HEK293 (cell line): ENCODE results near the gene WDFY3.

Source experiments
- CTCF ChIA-PET: fragments of 350-600 bp; formaldehyde crosslinking; extraction: SDS; loops from one replicate; lab custom pipeline; 2021; ENCODE audit warnings: antibody characterized with exemption; lab: Yijun Ruan, JAX
- POLR2A ChIA-PET: fragments of 300-600 bp; formaldehyde crosslinking; extraction: SDS; loops from one replicate; lab custom pipeline; 2020; ENCODE audit warnings: antibody characterized with exemption, inconsistent platforms; lab: Yijun Ruan, JAX
- H3K27ac ChIP-seq: fragments of 200-500 bp; sonication (Bioruptor generic); 2 replicates; pipeline ENCODE4 v1.5.1; 2014; ENCODE audit warnings: low read depth, low read length, control low read depth, inconsistent platforms; ENCODE audit errors: extremely low read depth
- H3K36me3 ChIP-seq, 2 experiments: fragments of 200-500 bp in 1 of 2; sonication (Bioruptor generic) in 1 of 2; 1 replicate in 1 of 2; 2 replicates in 1 of 2; pipeline ENCODE4 v1.5.1; 2014 to 2017; ENCODE audit warnings: inconsistent platforms in 2 of 2, low read length in 2 of 2; ENCODE audit not compliant: control insufficient read depth in 2 of 2, insufficient read depth in 1 of 2
- H3K4me1 ChIP-seq: fragments of 200-500 bp; sonication (Bioruptor generic); 2 replicates; pipeline ENCODE4 v1.5.1; 2014; ENCODE audit warnings: mild to moderate bottlenecking, low read length, inconsistent platforms; ENCODE audit not compliant: control insufficient read depth, insufficient read depth
- H3K4me3 ChIP-seq: 2 replicates; pipeline ENCODE4 v1.5.1; 2011; ENCODE audit warnings: low read depth, mild to moderate bottlenecking, control low read depth, low read length, moderate library complexity
- H3K9me3 ChIP-seq: fragments of 200-500 bp; sonication (Bioruptor generic); 2 replicates; pipeline ENCODE4 v1.5.1; 2014; ENCODE audit warnings: low read depth, low read length, inconsistent platforms; ENCODE audit not compliant: control insufficient read depth, insufficient read depth
- BCL11A ChIP-seq: fragments of 450-650 bp; formaldehyde crosslinking; IDR thresholded peaks from 2 replicates; pipeline ENCODE4 v1.5.1; 2016; ENCODE audit warnings: low read depth, missing biosample characterization, missing genetic modification characterization
- HOXC10 ChIP-seq: sonication (generic); formaldehyde crosslinking; IDR thresholded peaks from 2 replicates; pipeline ENCODE4 v1.8.1; 2023; ENCODE audit warnings: mild to moderate bottlenecking, missing genetic modification reagents
- KLF17 ChIP-seq: fragments of 450-650 bp; formaldehyde crosslinking; IDR thresholded peaks from 2 replicates; pipeline ENCODE4 v1.5.1; 2016; ENCODE audit warnings: missing biosample characterization, missing genetic modification characterization
- OSR2 ChIP-seq: fragments of 450-650 bp; formaldehyde crosslinking; IDR thresholded peaks from 2 replicates; pipeline ENCODE4 v1.5.1; 2016; ENCODE audit warnings: missing biosample characterization, missing genetic modification characterization
- SETDB1 ChIP-seq: IDR thresholded peaks from one replicate; pipeline ENCODE4 v1.6.1; 2017; ENCODE audit warnings: mild to moderate bottlenecking, low read length, moderate library complexity, mixed read lengths; ENCODE audit not compliant: insufficient read length
- ZBTB48 ChIP-seq: fragments of 450-650 bp; formaldehyde crosslinking; IDR thresholded peaks from 2 replicates; pipeline ENCODE4 v1.5.1; 2016; ENCODE audit warnings: missing biosample characterization, missing genetic modification characterization
- ZFP3 ChIP-seq: fragments of 450-650 bp; formaldehyde crosslinking; IDR thresholded peaks from 2 replicates; pipeline ENCODE4 v1.5.1; 2016; ENCODE audit warnings: low read depth, missing biosample characterization, missing genetic modification characterization
- ZFP69B ChIP-seq: fragments of 450-650 bp; formaldehyde crosslinking; IDR thresholded peaks from 2 replicates; pipeline ENCODE4 v1.5.1; 2016; ENCODE audit warnings: missing biosample characterization, missing genetic modification characterization
- ZIC2 ChIP-seq: fragments of 450-650 bp; formaldehyde crosslinking; IDR thresholded peaks from 2 replicates; pipeline ENCODE4 v1.5.1; 2016; ENCODE audit warnings: missing biosample characterization, missing genetic modification characterization
- ZNF133 ChIP-seq: fragments of 450-650 bp; formaldehyde crosslinking; IDR thresholded peaks from 2 replicates; pipeline ENCODE4 v1.5.1; 2016; ENCODE audit warnings: missing biosample characterization, missing genetic modification characterization
- ZNF16 ChIP-seq: fragments of 450-650 bp; formaldehyde crosslinking; IDR thresholded peaks from 2 replicates; pipeline ENCODE4 v1.5.1; 2016; ENCODE audit warnings: low read depth, missing biosample characterization, missing genetic modification characterization
- ZNF239 ChIP-seq: fragments of 450-650 bp; formaldehyde crosslinking; IDR thresholded peaks from 2 replicates; pipeline ENCODE4 v1.5.1; 2016; ENCODE audit warnings: missing biosample characterization, missing genetic modification characterization
- ZNF248 ChIP-seq: fragments of 450-650 bp; formaldehyde crosslinking; IDR thresholded peaks from 2 replicates; pipeline ENCODE4 v1.5.1; 2017; ENCODE audit warnings: missing biosample characterization, missing genetic modification characterization
- ZNF26 ChIP-seq: fragments of 450-650 bp; formaldehyde crosslinking; IDR thresholded peaks from 2 replicates; pipeline ENCODE4 v1.5.1; 2016; ENCODE audit warnings: missing biosample characterization, missing genetic modification characterization
- ZNF324 ChIP-seq: fragments of 450-650 bp; formaldehyde crosslinking; IDR thresholded peaks from 2 replicates; pipeline ENCODE4 v1.5.1; 2016; ENCODE audit warnings: missing biosample characterization, missing genetic modification characterization
- ZNF341 ChIP-seq: fragments of 450-650 bp; formaldehyde crosslinking; IDR thresholded peaks from 2 replicates; pipeline ENCODE4; 2016; ENCODE audit warnings: low read depth, missing biosample characterization, missing genetic modification characterization
- ZNF510 ChIP-seq: fragments of 450-650 bp; formaldehyde crosslinking; IDR thresholded peaks from 2 replicates; pipeline ENCODE4 v1.5.1; 2018; ENCODE audit warnings: mild to moderate bottlenecking, missing genetic modification characterization, missing biosample characterization; ENCODE audit not compliant: insufficient replicate concordance
- ZNF513 ChIP-seq: fragments of 450-650 bp; IDR thresholded peaks from 2 replicates; pipeline ENCODE4 v1.5.1; 2018; ENCODE audit warnings: missing biosample characterization, missing genetic modification characterization
- ZNF544 ChIP-seq: fragments of 450-650 bp; formaldehyde crosslinking; IDR thresholded peaks from 2 replicates; pipeline ENCODE4 v1.5.0; 2017; ENCODE audit warnings: missing biosample characterization, missing genetic modification characterization
- ZNF561 ChIP-seq: fragments of 450-650 bp; IDR thresholded peaks from 2 replicates; pipeline ENCODE4 v1.5.1; 2018; ENCODE audit warnings: missing biosample characterization, missing genetic modification characterization, borderline replicate concordance
- ZNF580 ChIP-seq: fragments of 450-650 bp; formaldehyde crosslinking; IDR thresholded peaks from 2 replicates; pipeline ENCODE4 v1.5.1; 2016; ENCODE audit warnings: missing biosample characterization, missing genetic modification characterization
- ZNF585B ChIP-seq: fragments of 450-650 bp; formaldehyde crosslinking; IDR thresholded peaks from 2 replicates; pipeline ENCODE4 v1.5.1; 2016; ENCODE audit warnings: missing biosample characterization, missing genetic modification characterization
- ZNF660 ChIP-seq: fragments of 450-650 bp; IDR thresholded peaks from 2 replicates; pipeline ENCODE4 v1.5.1; 2018; ENCODE audit warnings: missing biosample characterization, mild to moderate bottlenecking, missing genetic modification characterization
- ZNF670 ChIP-seq: fragments of 450-650 bp; formaldehyde crosslinking; IDR thresholded peaks from 2 replicates; pipeline ENCODE4 v1.5.1; 2016; ENCODE audit warnings: missing biosample characterization, missing genetic modification characterization, low read depth
- ZNF747 ChIP-seq: fragments of 450-650 bp; formaldehyde crosslinking; IDR thresholded peaks from 2 replicates; pipeline ENCODE4 v1.5.1; 2016; ENCODE audit warnings: missing biosample characterization, missing genetic modification characterization
- ZNF768 ChIP-seq: fragments of 450-650 bp; formaldehyde crosslinking; IDR thresholded peaks from 2 replicates; pipeline ENCODE4 v1.5.1; 2018; ENCODE audit warnings: missing biosample characterization, mild to moderate bottlenecking, missing genetic modification characterization
- ZNF791 ChIP-seq: fragments of 450-650 bp; formaldehyde crosslinking; IDR thresholded peaks from 2 replicates; pipeline ENCODE4 v1.5.1; 2016; ENCODE audit warnings: missing biosample characterization, missing genetic modification characterization
- ZNF792 ChIP-seq: fragments of 450-650 bp; formaldehyde crosslinking; IDR thresholded peaks from 2 replicates; pipeline ENCODE4 v1.5.1; 2016; ENCODE audit warnings: missing biosample characterization, missing genetic modification characterization
- ZNF843 ChIP-seq: fragments of 450-650 bp; formaldehyde crosslinking; IDR thresholded peaks from 2 replicates; pipeline ENCODE4 v1.5.1; 2016; ENCODE audit warnings: missing biosample characterization, missing genetic modification characterization
- ZXDB ChIP-seq: fragments of 450-650 bp; formaldehyde crosslinking; IDR thresholded peaks from 2 replicates; pipeline ENCODE4 v1.5.1; 2016; ENCODE audit warnings: missing biosample characterization, missing genetic modification characterization

WDFY3 gene

GRCh38 chr4:84939113-84939512, 27.4 kb downstream of the WDFY3 start:
- ChIA-PET CTCF (no interaction called here), POLR2A (no interaction called here)
- Histone ChIP-seq H3K4me3 (no peak overlapping the region), H3K27ac (no peak overlapping the region), H3K36me3 (peaks cover 0 to 3% of the 10 kb centered on the region in 2 experiments; a peak in 1 of 3 replicates), H3K4me1 (no peaks in the 10 kb centered on the region), H3K9me3 (no peaks in the 10 kb centered on the region)
- no peak for TF ChIP-seq ZNF324 (tag by site-specific recombination)
- no peak for TF ChIP-seq ZNF791 (tag by site-specific recombination)
- no peak for TF ChIP-seq BCL11A
- no peak for TF ChIP-seq ZNF768
- TF ChIP-seq HOXC10 (CRISPR knock-in tag) = no peak
- TF ChIP-seq ZNF248 (tag by site-specific recombination) = no peak
- TF ChIP-seq ZBTB48 (tag by site-specific recombination) = no peak
- TF ChIP-seq ZNF561 (tag by site-specific recombination) = no peak
- TF ChIP-seq ZNF510 (tag by site-specific recombination) = no peak
- TF ChIP-seq ZNF544 (tag by site-specific recombination) = no peak
- no peak for TF ChIP-seq ZXDB (tag by site-specific recombination)
- no peak for TF ChIP-seq ZNF585B
- TF ChIP-seq ZNF747 (tag by site-specific recombination) = no peak
- no peak for TF ChIP-seq ZNF843 (tag by site-specific recombination)
- no peak for TF ChIP-seq SETDB1
- TF ChIP-seq KLF17 (tag by site-specific recombination) = no peak

- ChIA-PET CTCF (no interaction called here), POLR2A (no interaction called here)
- H3K4me1 ChIP-seq = no peaks in the 10 kb centered on the region
- H3K9me3 ChIP-seq = no peaks in the 10 kb centered on the region
- H3K4me3 ChIP-seq = no peak overlapping the region
- H3K36me3 ChIP-seq = peaks cover 0 to 3% of the 10 kb centered on the region in 2 experiments; a peak in 1 of 3 replicates
- TF ChIP-seq ZNF580 (tag by site-specific recombination) (no peak), ZNF513 (tag by site-specific recombination) (no peak), ZNF133 (tag by site-specific recombination) (no peak), ZNF660 (tag by site-specific recombination) (no peak), ZNF239 (no peak)
- TF ChIP-seq, all 188 proteins: peak for 0
- no peak overlapping the region for H3K27ac ChIP-seq
These were observed 28.2 kb downstream of the WDFY3 start for GRCh38 chr4:84938316-84938715.

GRCh38 chr4:84937381-84937977, 29.0 kb downstream of the WDFY3 start:
- Histone ChIP-seq H3K27ac (no peak overlapping the region), H3K4me3 (no peak overlapping the region), H3K9me3 (no peaks in the 10 kb centered on the region), H3K36me3 (no peaks in the 10 kb centered on the region), H3K4me1 (no peaks in the 10 kb centered on the region)
- POLR2A ChIA-PET = no interaction called here
- CTCF ChIA-PET = no interaction called here
- TF ChIP-seq ZIC2 (tag by site-specific recombination) (no peak), ZNF670 (tag by site-specific recombination) (no peak), ZFP3 (tag by site-specific recombination) (no peak), OSR2 (no peak), ZNF26 (no peak), ZNF792 (tag by site-specific recombination) (no peak), ZNF660 (tag by site-specific recombination) (no peak), ZFP69B (tag by site-specific recombination) (no peak), ZNF341 (tag by site-specific recombination) (no peak), ZNF16 (tag by site-specific recombination) (no peak), ZNF510 (tag by site-specific recombination) (no peak)
